OCI-LY7 (cell line): ENCODE results near the gene FDX2. TPM values are rescaled to one million over a fixed set of nuclear protein-coding genes. Genes with fewer than 3 reads are reported as not detected.

ENCODE experiments used
- BruUV-seq: library from RNA; stranded (reverse); fragments of 400-500 nt; replicated peaks from 2 replicates; lab custom pipeline; 2021; lab: Mats Ljungman, UMichigan
- CTCF ChIA-PET: fragments of 300-600 bp; sonication (Branson Sonifier 250); formaldehyde crosslinking; loops from one replicate; lab custom pipeline; 2022; ENCODE audit warnings: antibody characterized with exemption; ENCODE audit not compliant: unreplicated experiment; lab: Charles Lee
- POLR2A ChIA-PET: fragments of 300-600 bp; sonication (Branson Sonifier 250); formaldehyde crosslinking; loops from one replicate; lab custom pipeline; 2022; ENCODE audit warnings: antibody characterized with exemption; lab: Charles Lee
- DNase-seq: peaks from one replicate; pipeline ENCODE4 v3.0.0-alpha.2; 2015; ENCODE audit warnings: low spot score
- H2AFZ ChIP-seq: fragments of 200-600 bp; sonication (generic), shearing (Covaris generic); 2 replicates; pipeline ENCODE4 v1.6.1; 2014; ENCODE audit warnings: mild to moderate bottlenecking, antibody characterized with exemption, low read length, moderate library complexity
- H3K27ac ChIP-seq: fragments of 200-600 bp; sonication (generic); 2 replicates; pipeline ENCODE4 v1.5.1; 2014; ENCODE audit warnings: mixed run types, low read depth, mild to moderate bottlenecking, moderate library complexity, low read length, inconsistent platforms; ENCODE audit not compliant: poor library complexity, severe bottlenecking
- H3K36me3 ChIP-seq: fragments of 200-600 bp; sonication (generic); 2 replicates; pipeline ENCODE4 v1.6.1; 2014; ENCODE audit warnings: mild to moderate bottlenecking, antibody characterized with exemption, low read length, moderate library complexity, mixed read lengths; ENCODE audit not compliant: insufficient read depth
- H3K4me1 ChIP-seq: fragments of 200-600 bp; sonication (generic); 2 replicates; pipeline ENCODE4 v1.5.1; 2014; ENCODE audit warnings: mild to moderate bottlenecking, low read length; ENCODE audit not compliant: insufficient read depth, poor library complexity, severe bottlenecking
- H3K4me2 ChIP-seq: fragments of 200-600 bp; sonication (generic); 2 replicates; pipeline ENCODE4 v1.6.1; 2014; ENCODE audit warnings: mild to moderate bottlenecking, low read length
- H3K4me3 ChIP-seq: fragments of 200-600 bp; sonication (generic); 2 replicates; pipeline ENCODE4 v1.5.1; 2014; ENCODE audit warnings: mild to moderate bottlenecking, low read depth, low read length; ENCODE audit not compliant: poor library complexity, severe bottlenecking
- H3K79me2 ChIP-seq: fragments of 200-600 bp; sonication (generic); 2 replicates; pipeline ENCODE4 v1.6.1; 2016; ENCODE audit warnings: low read depth, mild to moderate bottlenecking, low read length, moderate library complexity, mixed read lengths; ENCODE audit not compliant: insufficient read depth
- H3K9me2 ChIP-seq: fragments of 200-600 bp; sonication (generic); 2 replicates; pipeline ENCODE4 v1.6.1; 2016; ENCODE audit warnings: mild to moderate bottlenecking, low read length, mixed read lengths; ENCODE audit not compliant: insufficient read depth
- H3K9me3 ChIP-seq: fragments of 200-600 bp; sonication (generic); 2 replicates; pipeline ENCODE4 v1.6.1; 2014; ENCODE audit warnings: mild to moderate bottlenecking, mixed run types, low read length, mixed read lengths
- H4K20me1 ChIP-seq: fragments of 200-600 bp; sonication (generic); 2 replicates; pipeline ENCODE4 v1.6.1; 2014; ENCODE audit warnings: mild to moderate bottlenecking, antibody characterized with exemption, low read length, moderate library complexity, mixed read lengths; ENCODE audit not compliant: insufficient read depth
- CTCF ChIP-seq: fragments of 200-600 bp; sonication (generic); conservative IDR thresholded peaks from 2 replicates; pipeline ENCODE4 v1.5.1; 2014; ENCODE audit warnings: mild to moderate bottlenecking, antibody characterized with exemption, low read length, moderate library complexity, mixed read lengths
- EZH2phosphoT487 ChIP-seq: fragments of 200-600 bp; sonication (generic); IDR thresholded peaks from 2 replicates; pipeline ENCODE4 v1.6.1; 2018; ENCODE audit warnings: low read depth, borderline replicate concordance, mild to moderate bottlenecking, mixed run types, antibody characterized with exemption, low read length, moderate library complexity, mixed read lengths
- intact Hi-C: fragments of 100-400 bp; cut with micrococcal nuclease; formaldehyde crosslinking; loops from one replicate; pipeline ENCODE4 v1.10.0; 2022; ENCODE audit not compliant: unreplicated experiment
- total RNA-seq, 2 experiments: library from RNA; depleted of rRNA in 1 of 2; stranded (reverse); fragments of >200 nt in 1 of 2; shearing (Covaris generic) in 1 of 2; gene quantifications; 2 replicates each; pipeline ENCODE4 v1.2.3, GENCODE V29; 2014 to 2022

Gene FDX2
- total RNA-seq, 2 experiments from 2014 or later: 17.1 to 17.2 TPM

GRCh38 chr19:10285393-10285792, 30.4 kb downstream of the FDX2 start:
- no peak overlapping the region for H3K4me2 ChIP-seq
- TF ChIP-seq EZH2phosphoT487 (no peak), CTCF (no peak)
- peaks cover 23% of the 10 kb centered on the region; the same call in 1 of the 2 replicates for H3K36me3 ChIP-seq
- CTCF ChIA-PET: no interaction called here
- DNase-seq: no peak
- H4K20me1 ChIP-seq: no peaks in the 10 kb centered on the region
- peak overlapping the region; percentile 37 for H3K27ac ChIP-seq
- POLR2A ChIA-PET: no interaction called here
- no TSS peak for BruUV-seq
- no peaks in the 10 kb centered on the region for H3K79me2 ChIP-seq
- intact Hi-C loops: no loop called here
- no peaks in the 10 kb centered on the region for H3K9me3 ChIP-seq
- peaks cover 47% of the 10 kb centered on the region for H3K4me1 ChIP-seq
- H3K4me3 ChIP-seq: no peak overlapping the region
- H2AFZ ChIP-seq: no peak overlapping the region
- no peaks in the 10 kb centered on the region for H3K9me2 ChIP-seq

GRCh38 chr19:10284960-10285278, 30.9 kb downstream of the FDX2 start:
- H3K79me2 ChIP-seq: no peaks in the 10 kb centered on the region
- BruUV-seq: no TSS peak
- no peak overlapping the region for H3K4me2 ChIP-seq
- H3K4me3 ChIP-seq: no peak overlapping the region
- H3K27ac ChIP-seq: no peak overlapping the region
- H3K9me3 ChIP-seq: no peaks in the 10 kb centered on the region
- TF ChIP-seq EZH2phosphoT487: no peak
- TF ChIP-seq CTCF: no peak
- CTCF ChIA-PET: no interaction called here
- peaks cover 23% of the 10 kb centered on the region; the same call in 1 of the 2 replicates for H3K36me3 ChIP-seq
- H3K9me2 ChIP-seq: no peaks in the 10 kb centered on the region
- no peaks in the 10 kb centered on the region for H4K20me1 ChIP-seq
- H3K4me1 ChIP-seq: peaks cover 42% of the 10 kb centered on the region
- H2AFZ ChIP-seq: no peak overlapping the region
- no peak for DNase-seq
- POLR2A ChIA-PET: no interaction called here
- intact Hi-C loops: no loop called here

- DNase-seq: no peak
- CTCF ChIA-PET: no interaction called here
- Histone ChIP-seq H4K20me1 (no peaks in the 10 kb centered on the region), H3K36me3 (peaks cover 23% of the 10 kb centered on the region; the same call in 1 of the 2 replicates), H2AFZ (no peak overlapping the region), H3K4me1 (peaks cover 39% of the 10 kb centered on the region), H3K9me2 (no peaks in the 10 kb centered on the region), H3K4me2 (no peak overlapping the region), H3K9me3 (no peaks in the 10 kb centered on the region), H3K4me3 (no peak overlapping the region), H3K79me2 (no peaks in the 10 kb centered on the region), H3K27ac (no peak overlapping the region)
- BruUV-seq: no TSS peak
- TF ChIP-seq CTCF: no peak
- no peak for TF ChIP-seq EZH2phosphoT487
- intact Hi-C loops: no loop called here
- POLR2A ChIA-PET: no interaction called here
Observed at GRCh38 chr19:10284065-10284959, 31.5 kb downstream of the FDX2 start.
